Measurements from ENCODE around the gene ARHGAP6. TPM values are rescaled to one million over a fixed set of nuclear protein-coding genes. Genes with fewer than 3 reads are reported as not detected.

ARHGAP6 gene
- total and polyA plus RNA-seq, 4 donors = 6.0 to 18.2 (median 12.3) TPM

DNA sequence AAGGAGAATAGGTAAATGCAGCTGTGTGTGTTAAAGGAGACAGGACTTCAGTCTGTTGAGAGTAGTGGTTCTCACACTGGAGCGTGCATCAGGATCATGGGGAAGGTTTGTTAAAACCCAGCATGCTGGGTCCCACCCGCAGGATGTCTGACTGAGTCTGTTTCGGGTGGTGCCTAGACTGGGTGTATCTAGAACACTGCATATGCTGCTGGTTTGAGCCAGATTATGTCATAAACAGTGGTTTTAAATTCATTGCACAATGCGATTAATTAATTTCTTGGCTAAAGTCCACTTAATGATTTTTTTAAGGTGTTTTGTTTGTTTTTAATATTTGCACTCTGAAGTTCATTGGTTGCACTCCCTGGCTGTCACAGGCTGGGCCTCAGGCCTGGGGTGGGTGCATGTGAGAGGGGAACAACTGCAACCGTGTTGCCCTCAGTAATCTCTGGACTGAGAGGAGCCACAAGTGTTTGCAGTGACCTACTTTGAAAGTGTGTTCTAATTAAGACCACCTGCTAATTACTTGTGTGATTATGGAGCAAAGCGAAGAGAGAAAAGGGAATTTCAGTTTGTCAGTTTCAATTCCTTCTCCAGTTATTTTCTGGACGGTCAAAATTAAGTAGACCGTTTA lies 546.3 kb downstream of the ARHGAP6 start:
- DNase-seq (no peak), ATAC-seq (ENCODE audit: insufficient read depth, low FRiP score) (no peak)
- peaks cover 0 to 11% (median 4%) of the 10 kb centered on the region in 3 donors for H3K27me3 ChIP-seq (ENCODE audit: control insufficient read depth in 3 of 3, insufficient read depth in 3 of 3, low read length in 2 of 3)
- TF ChIP-seq, protein P1, sequence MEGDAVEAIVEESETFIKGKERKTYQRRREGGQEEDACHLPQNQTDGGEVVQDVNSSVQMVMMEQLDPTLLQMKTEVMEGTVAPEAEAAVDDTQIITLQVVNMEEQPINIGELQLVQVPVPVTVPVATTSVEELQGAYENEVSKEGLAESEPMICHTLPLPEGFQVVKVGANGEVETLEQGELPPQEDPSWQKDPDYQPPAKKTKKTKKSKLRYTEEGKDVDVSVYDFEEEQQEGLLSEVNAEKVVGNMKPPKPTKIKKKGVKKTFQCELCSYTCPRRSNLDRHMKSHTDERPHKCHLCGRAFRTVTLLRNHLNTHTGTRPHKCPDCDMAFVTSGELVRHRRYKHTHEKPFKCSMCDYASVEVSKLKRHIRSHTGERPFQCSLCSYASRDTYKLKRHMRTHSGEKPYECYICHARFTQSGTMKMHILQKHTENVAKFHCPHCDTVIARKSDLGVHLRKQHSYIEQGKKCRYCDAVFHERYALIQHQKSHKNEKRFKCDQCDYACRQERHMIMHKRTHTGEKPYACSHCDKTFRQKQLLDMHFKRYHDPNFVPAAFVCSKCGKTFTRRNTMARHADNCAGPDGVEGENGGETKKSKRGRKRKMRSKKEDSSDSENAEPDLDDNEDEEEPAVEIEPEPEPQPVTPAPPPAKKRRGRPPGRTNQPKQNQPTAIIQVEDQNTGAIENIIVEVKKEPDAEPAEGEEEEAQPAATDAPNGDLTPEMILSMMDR (IDR thresholded peaks at IDR 0.05; ENCODE audit: control extremely low read depth, extremely low read depth) = no peak
- H3K4me1 ChIP-seq (ENCODE audit: control insufficient read depth in 5 of 5, insufficient read depth in 5 of 5, low read length in 5 of 5) = no peaks in the 10 kb centered on the region
- no peaks in the 10 kb centered on the region for H3K9me3 ChIP-seq (ENCODE audit: control insufficient read depth in 4 of 4, insufficient read depth in 3 of 4, low read length in 3 of 4)
- H3K27ac ChIP-seq (ENCODE audit: low read depth in 1 of 2, low read length in 1 of 2) = no peak overlapping the region
- H3K4me3 ChIP-seq = no peak overlapping the region
- peaks cover 13 to 28% (median 20%) of the 10 kb centered on the region in 4 donors for H3K36me3 ChIP-seq (ENCODE audit: control insufficient read depth in 4 of 4, insufficient read depth in 4 of 4, low read length in 4 of 4)
- 71 to 85% methylated on average over 7 to 8 of the region's 8 CpGs for WGBS, 2 donors
- H3K9ac ChIP-seq (ENCODE audit: insufficient read depth in 1 of 2, low read length in 2 of 2) = no peak overlapping the region

DNA sequence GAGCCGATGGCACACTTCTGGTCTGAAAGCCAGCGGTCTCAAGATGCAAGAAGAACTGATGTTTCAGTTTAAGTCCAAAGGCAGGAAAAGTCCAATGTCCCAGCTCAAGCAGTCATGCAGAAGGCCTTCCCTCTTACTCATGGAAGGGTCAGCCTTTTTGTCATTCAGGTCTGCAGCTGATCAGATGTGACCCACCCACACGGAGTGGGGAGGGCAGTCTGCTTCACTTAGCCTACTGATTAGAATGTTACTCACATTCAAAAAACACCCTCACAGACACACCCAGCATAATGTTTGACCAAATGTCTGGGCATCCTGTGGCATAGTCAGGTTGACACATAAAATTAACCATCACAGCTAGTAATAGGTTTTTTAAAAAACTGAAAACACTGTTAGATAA lies 548.0 kb downstream of the ARHGAP6 start:
- 83 to 94% methylated on average over 3 of the region's 3 CpGs for WGBS, 2 donors
- H3K36me3 ChIP-seq (ENCODE audit: control insufficient read depth in 4 of 4, insufficient read depth in 4 of 4, low read length in 4 of 4) = peaks cover 13 to 28% (median 20%) of the 10 kb centered on the region in 4 donors

GRCh38 chrX:11113731-11114130 lies 552.0 kb downstream of the ARHGAP6 start:
- peaks cover 0 to 11% (median 6%) of the 10 kb centered on the region in 3 donors for H3K27me3 ChIP-seq (ENCODE audit: control insufficient read depth in 3 of 3, insufficient read depth in 3 of 3, low read length in 2 of 3)
- DNase-seq (no peak), ATAC-seq (ENCODE audit: insufficient read depth, low FRiP score) (no peak)
- H3K27ac ChIP-seq (ENCODE audit: low read depth in 1 of 2, low read length in 1 of 2) = no peak overlapping the region
- no peak overlapping the region for H3K4me3 ChIP-seq
- no peaks in the 10 kb centered on the region for H3K9me3 ChIP-seq (ENCODE audit: control insufficient read depth in 4 of 4, insufficient read depth in 3 of 4, low read length in 3 of 4)
- TF ChIP-seq, protein P1 (IDR thresholded peaks at IDR 0.05; ENCODE audit: control extremely low read depth, extremely low read depth) = no peak
- H3K36me3 ChIP-seq (ENCODE audit: control insufficient read depth in 4 of 4, insufficient read depth in 4 of 4, low read length in 4 of 4) = peaks cover 12 to 23% (median 14%) of the 10 kb centered on the region in 4 donors
- no peak overlapping the region for H3K9ac ChIP-seq (ENCODE audit: insufficient read depth in 1 of 2, low read length in 2 of 2)
- peaks cover 0 to 14% (median 6%) of the 10 kb centered on the region in 5 donors for H3K4me1 ChIP-seq (ENCODE audit: control insufficient read depth in 5 of 5, insufficient read depth in 5 of 5, low read length in 5 of 5)

More for the DNA sequence above, 548.0 kb downstream of the ARHGAP6 start:
- ATAC-seq (ENCODE audit: insufficient read depth, low FRiP score) (no peak), DNase-seq (no peak)
- TF ChIP-seq, protein P1 (IDR thresholded peaks at IDR 0.05; ENCODE audit: control extremely low read depth, extremely low read depth) = no peak
- H3K4me3 ChIP-seq = no peak overlapping the region
- no peak overlapping the region for H3K27ac ChIP-seq (ENCODE audit: low read depth in 1 of 2, low read length in 1 of 2)
- H3K4me1 ChIP-seq (ENCODE audit: control insufficient read depth in 5 of 5, insufficient read depth in 5 of 5, low read length in 5 of 5) = peaks cover 0 to 4% (median 0%) of the 10 kb centered on the region in 5 donors
- no peaks in the 10 kb centered on the region for H3K9me3 ChIP-seq (ENCODE audit: control insufficient read depth in 4 of 4, insufficient read depth in 3 of 4, low read length in 3 of 4)
- peaks cover 0 to 15% (median 3%) of the 10 kb centered on the region in 3 donors for H3K27me3 ChIP-seq (ENCODE audit: control insufficient read depth in 3 of 3, insufficient read depth in 3 of 3, low read length in 2 of 3)
- H3K9ac ChIP-seq (ENCODE audit: insufficient read depth in 1 of 2, low read length in 2 of 2) = no peak overlapping the region

All from lung (tissue), 12 donors.